Spleen (tissue), 11 donors: ENCODE measurements around the gene RNLS. TPM values are rescaled to one million over a fixed set of nuclear protein-coding genes. Genes with fewer than 3 reads are reported as not detected.
A peak's percentile ranks its signal among the peaks of the same experiment; 100 is the strongest.

Source experiments
- DNase-seq: peaks from one replicate; pipeline ENCODE4 v3.0.0-alpha.2; 2020
- H3K27ac ChIP-seq, 8 donors: fragments of 200-600 bp; sonication (generic) in 7 of 8; 1 replicate in 4 of 8; 2 replicates in 4 of 8; pipeline versions ENCODE4 v1.5.0 to v1.8.0; 2016 to 2021; ENCODE audit warnings: inconsistent platforms in 4 of 8, mild to moderate bottlenecking in 4 of 8, moderate library complexity in 1 of 8
- H3K27me3 ChIP-seq, 7 donors: fragments of 200-600 bp; sonication (generic) in 6 of 7; replicated peaks in 1 of 7; 1 replicate in 4 of 7; 2 replicates in 3 of 7; pipeline versions ENCODE4 v1.5.0 to v1.8.0; 2016 to 2021; ENCODE audit warnings: inconsistent platforms in 3 of 7, mild to moderate bottlenecking in 1 of 7
- H3K36me3 ChIP-seq, 6 donors: fragments of 200-600 bp; sonication (generic) in 5 of 6; 1 replicate in 4 of 6; 2 replicates in 2 of 6; pipeline versions ENCODE4 v1.5.0 to v1.8.0; 2016 to 2021; ENCODE audit warnings: inconsistent platforms in 2 of 6
- H3K4me1 ChIP-seq, 6 donors: fragments of 200-600 bp; sonication (generic) in 5 of 6; 1 replicate in 3 of 6; 2 replicates in 3 of 6; pipeline versions ENCODE4 v1.5.0 to v1.8.0; 2016 to 2021; ENCODE audit warnings: inconsistent platforms in 3 of 6
- H3K4me3 ChIP-seq, 8 donors: fragments of 200-600 bp; sonication (generic) in 7 of 8; 1 replicate in 4 of 8; 2 replicates in 4 of 8; pipeline versions ENCODE4 v1.5.0 to v1.8.0; 2016 to 2021; ENCODE audit warnings: inconsistent platforms in 4 of 8, mild to moderate bottlenecking in 4 of 8, moderate library complexity in 2 of 8
- H3K9me3 ChIP-seq, 8 donors: fragments of 200-600 bp; sonication (generic) in 7 of 8; 1 replicate in 4 of 8; 2 replicates in 4 of 8; pipeline versions ENCODE4 v1.5.0 to v1.8.0; 2016 to 2021; ENCODE audit warnings: inconsistent platforms in 4 of 8
- CTCF ChIP-seq, 11 experiments: fragments of 200-600 bp in 7 of 11; fragments of 450-650 bp in 4 of 11; sonication (generic) in 4 of 11; IDR thresholded peaks in 8 of 11; conservative IDR thresholded peaks in 3 of 11; 1 replicate in 7 of 11; 2 replicates in 4 of 11; pipeline versions ENCODE4 v1.4.0 to v1.8.0; 2016 to 2021; ENCODE audit warnings: antibody characterized with exemption in 11 of 11, inconsistent platforms in 4 of 11, mild to moderate bottlenecking in 1 of 11
- POLR2A ChIP-seq, 3 donors: fragments of 450-650 bp; IDR thresholded peaks; one replicate each; pipeline ENCODE4 v1.5.1; 2017; ENCODE audit warnings: antibody characterized with exemption in 3 of 3, mild to moderate bottlenecking in 1 of 3
- POLR2AphosphoS5 ChIP-seq, 3 donors: sonication (generic); formaldehyde crosslinking; IDR thresholded peaks; one replicate each; pipeline ENCODE4 v1.5.1; 2017; ENCODE audit warnings: antibody characterized with exemption in 3 of 3
- WGBS, 5 donors: extraction: QIAGEN DNeasy Blood & Tissue Kit in 3 of 5; methylation state at CpG; one replicate each; pipeline versions ENCODE4 v1.1.5 to v1.1.7; 2013 to 2018; 5-methylcytosine and 5-hydroxymethylcytosine counted together
- intact Hi-C: fragments of 100-400 bp; cut with DNase I; formaldehyde crosslinking; loops from one replicate; pipeline ENCODE4 v1.15.0; 2023; ENCODE audit warnings: low total_unique reads
- polyA plus RNA-seq, 3 donors: library from polyadenylated mRNA; stranded (reverse); fragments of 200-250 nt; gene quantifications; one replicate each; pipeline ENCODE4 v1.2.1, GENCODE V29; 2013
- total RNA-seq, 7 donors: library from RNA; depleted of rRNA in 3 of 7; stranded (reverse); fragments of >200 nt in 3 of 7; fragmentation: NEBNext Ultra II Directional in 4 of 7; extraction: Animal tissue kit (Norgen Biotek cat#: 25700) in 4 of 7; gene quantifications; one replicate each; pipeline versions ENCODE4 v1.1.0 to v1.2.1, GENCODE V29; 2016 to 2021
- donor health status: healthy with polysubstance abuse.
- donor health status: DM: no; HTN: no; CAD: no; lungs with moderate emphysema.
- donor health status: DM: no; HTN: no; CAD: no.
- donor health status: Bipolar disorder and iron deficiency.
- donor health status: healthy.
- donor health status: DM: no; HTN: no; CAD: no.
- donor health status: DM: yes; HTN: yes; CAD: no.

RNLS gene
- total and polyA plus RNA-seq, 10 donors, result 4.5 to 28.8 (median 8.5) TPM

GRCh38 chr10:88236121-88236743 is 346.9 kb downstream of the RNLS start:
- Histone ChIP-seq H3K9me3 (no peaks in the 10 kb centered on the region), H3K36me3 (no peaks in the 10 kb centered on the region), H3K27me3 (no peaks in the 10 kb centered on the region), H3K27ac (no peak overlapping the region), H3K4me1 (peaks cover 0 to 8% (median 0%) of the 10 kb centered on the region in 6 donors), H3K4me3 (no peak overlapping the region)
- WGBS, 5 donors, result 94 to 98% (median 96%) methylated on average over 2 of the region's 2 CpGs
- no peak for TF ChIP-seq POLR2AphosphoS5 (IDR thresholded peaks at IDR 0.05)
- TF ChIP-seq CTCF (IDR thresholded peaks at IDR 0.05 in 8 of 11, conservative IDR thresholded peaks at IDR 0.05 in 3 of 11), result no peak
- TF ChIP-seq POLR2A (IDR thresholded peaks at IDR 0.05), result no peak
- intact Hi-C loops, result no loop called here
- no peak for DNase-seq

GRCh38 chr10:88234297-88234696 is 348.8 kb downstream of the RNLS start:
- Histone ChIP-seq H3K27me3 (no peaks in the 10 kb centered on the region), H3K27ac (peak overlapping the region in 3 of 8 donors; percentile 14 to 67 (median 44)), H3K36me3 (no peaks in the 10 kb centered on the region), H3K4me1 (peaks cover 0 to 8% (median 0%) of the 10 kb centered on the region in 6 donors), H3K9me3 (peaks cover 0 to 5% (median 0%) of the 10 kb centered on the region in 8 donors), H3K4me3 (no peak overlapping the region)
- no peak for DNase-seq
- TF ChIP-seq POLR2A (IDR thresholded peaks at IDR 0.05) (no peak), POLR2AphosphoS5 (IDR thresholded peaks at IDR 0.05) (no peak), CTCF (IDR thresholded peaks at IDR 0.05 in 8 of 11, conservative IDR thresholded peaks at IDR 0.05 in 3 of 11) (no peak)
- intact Hi-C loops, result no loop called here
- 82 to 91% (median 86%) methylated on average over 4 of the region's 4 CpGs for WGBS, 5 donors

GRCh38 chr10:88233870-88234269 is 349.2 kb downstream of the RNLS start:
- H3K27ac ChIP-seq, result peak overlapping the region in 4 of 8 donors; percentile 39 to 73 (median 62)
- H3K9me3 ChIP-seq, result peaks cover 0 to 5% (median 0%) of the 10 kb centered on the region in 8 donors
- H3K4me3 ChIP-seq, result no peak overlapping the region
- H3K36me3 ChIP-seq, result no peaks in the 10 kb centered on the region
- DNase-seq, result no peak
- 58 to 71% (median 67%) methylated on average over 6 of the region's 6 CpGs for WGBS, 5 donors
- H3K4me1 ChIP-seq, result peaks cover 0 to 8% (median 0%) of the 10 kb centered on the region in 6 donors
- no peaks in the 10 kb centered on the region for H3K27me3 ChIP-seq
- intact Hi-C loops, result no loop called here
- TF ChIP-seq CTCF (IDR thresholded peaks at IDR 0.05 in 8 of 11, conservative IDR thresholded peaks at IDR 0.05 in 3 of 11) (no peak), POLR2AphosphoS5 (IDR thresholded peaks at IDR 0.05) (peak in 1 of 3 donors; percentile 48), POLR2A (IDR thresholded peaks at IDR 0.05) (no peak)

- intact Hi-C loops, result no loop called here
- DNase-seq, result no peak
- no peak for TF ChIP-seq CTCF (IDR thresholded peaks at IDR 0.05 in 8 of 11, conservative IDR thresholded peaks at IDR 0.05 in 3 of 11)
- TF ChIP-seq POLR2A (IDR thresholded peaks at IDR 0.05), result no peak
- TF ChIP-seq POLR2AphosphoS5 (IDR thresholded peaks at IDR 0.05), result no peak
- 80 to 89% (median 86%) methylated on average over 7 of the region's 7 CpGs for WGBS, 5 donors
- peak overlapping the region in 5 of 8 donors; percentile 39 to 73 (median 58) for H3K27ac ChIP-seq
- peaks cover 0 to 8% (median 0%) of the 10 kb centered on the region in 6 donors for H3K4me1 ChIP-seq
- H3K4me3 ChIP-seq, result no peak overlapping the region
- H3K27me3 ChIP-seq, result no peaks in the 10 kb centered on the region
- H3K9me3 ChIP-seq, result peaks cover 0 to 5% (median 0%) of the 10 kb centered on the region in 8 donors
- no peaks in the 10 kb centered on the region for H3K36me3 ChIP-seq
Observed at GRCh38 chr10:88232983-88233543, 350.1 kb downstream of the RNLS start.
